Sigmoid colon (tissue), 3 donors: ENCODE measurements around the gene RPS15.

ENCODE experiments used
- CTCF ChIP-seq, 4 experiments: fragments of 450-650 bp in 3 of 4; fragments of 200-600 bp in 1 of 4; IDR thresholded peaks; one replicate each; pipeline ENCODE4 v1.5.1; 2016 to 2019; ENCODE audit warnings: antibody characterized with exemption in 4 of 4, mild to moderate bottlenecking in 3 of 4, moderate library complexity in 2 of 4
- POLR2A ChIP-seq, 2 donors: fragments of 450-650 bp; IDR thresholded peaks; one replicate each; pipeline ENCODE4 v1.6.1; 2016; ENCODE audit warnings: antibody characterized with exemption in 2 of 2, mild to moderate bottlenecking in 2 of 2, moderate library complexity in 2 of 2

DNA sequence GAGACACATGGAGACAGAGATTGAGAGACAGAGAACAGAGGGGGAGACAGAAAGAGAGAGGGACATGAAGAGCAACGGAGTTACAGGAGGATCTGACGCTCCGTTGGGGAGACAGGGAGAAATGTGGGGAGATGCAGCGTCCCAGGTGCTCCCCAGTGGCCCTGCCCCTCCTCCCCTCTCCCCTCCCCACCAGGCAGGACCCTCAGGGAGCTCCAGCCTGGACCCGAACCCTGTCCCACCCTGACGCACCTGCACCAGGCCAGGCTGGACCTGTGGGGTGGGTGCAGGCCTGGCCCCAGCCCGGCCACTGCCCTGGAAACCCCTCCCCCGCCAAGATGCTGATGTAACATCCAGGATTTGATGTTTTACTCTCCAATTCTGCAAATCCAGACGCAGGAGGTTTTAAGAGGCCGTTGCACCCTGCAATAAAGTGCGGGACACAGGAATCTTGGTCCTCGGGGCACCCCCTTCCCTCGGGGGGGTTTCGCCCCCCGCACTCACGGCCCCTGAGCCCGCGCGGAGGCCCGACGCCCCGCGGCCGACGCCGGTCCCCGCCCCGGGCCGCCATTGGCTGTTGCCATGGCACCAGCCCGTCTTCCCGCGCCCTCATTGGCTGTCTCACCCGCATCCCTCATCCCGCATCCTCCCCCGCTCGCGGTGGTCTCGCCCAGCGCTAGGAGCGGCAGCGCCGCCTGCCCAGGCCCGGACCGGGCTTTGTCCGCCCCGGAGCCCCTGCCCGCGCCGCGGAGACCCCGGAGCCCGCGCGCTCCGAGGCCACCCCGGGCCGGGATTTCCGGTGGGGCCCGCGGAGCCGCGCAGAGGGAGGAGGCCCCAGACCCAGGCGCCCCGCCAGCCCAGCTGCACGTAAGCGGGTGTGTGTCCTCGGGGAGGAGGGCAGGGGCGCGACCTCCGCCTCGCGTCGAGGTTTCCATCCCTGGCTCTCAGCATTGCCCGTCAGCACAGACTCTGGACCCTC, 11.6 kb downstream of the RPS15 start, which contains the start of gene APC2:
- TF ChIP-seq POLR2A (IDR thresholded peaks at IDR 0.05) (no peak), CTCF (IDR thresholded peaks at IDR 0.05) (no peak)
